ENCODE measurements around the gene ZNRF1. TPM values are rescaled to one million over a fixed set of nuclear protein-coding genes. Genes with fewer than 3 reads are reported as not detected.

Gene ZNRF1
- total RNA-seq, 2 donors from 2014 or later, result 44.9 to 46.1 TPM

DNA sequence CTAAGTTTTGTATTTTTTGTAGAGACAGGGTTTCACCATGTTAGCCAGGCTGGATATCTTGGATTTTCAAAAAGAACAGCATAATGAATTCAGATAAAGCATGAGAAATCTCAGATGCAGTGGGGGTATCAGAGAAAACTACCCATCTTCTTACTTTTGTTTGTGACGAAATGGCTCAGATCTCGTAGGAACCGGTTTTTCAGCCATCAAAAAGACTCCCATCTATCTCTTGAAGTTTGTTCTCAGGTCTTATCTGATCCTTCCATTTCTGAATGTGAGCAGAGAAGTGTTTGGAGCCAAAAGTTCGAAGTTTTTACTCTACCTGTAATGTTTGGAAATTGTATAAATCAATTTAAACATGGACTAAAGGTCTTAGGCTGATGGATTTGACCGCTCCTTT lies 60.6 kb downstream of the ZNRF1 start:
- Histone ChIP-seq H3K4me1 (ENCODE audit: control insufficient read depth, insufficient read depth, low read length) (no peaks in the 10 kb centered on the region), H3K27ac (ENCODE audit: low read depth, low read length) (no peak overlapping the region), H3K36me3 (ENCODE audit: control insufficient read depth, insufficient read depth, low read length) (no peaks in the 10 kb centered on the region), H3K27me3 (ENCODE audit: control insufficient read depth, insufficient read depth, low read length, poor library complexity, severe bottlenecking) (no peaks in the 10 kb centered on the region), H3K4me3 (ENCODE audit: low read length) (no peak overlapping the region), H3K9me3 (ENCODE audit: control insufficient read depth, low read length) (no peaks in the 10 kb centered on the region), H3K9ac (ENCODE audit: extremely low read depth, low read length, poor library complexity, severe bottlenecking) (no peak overlapping the region)
- Mint-ChIP-seq H3K27ac (no peak overlapping the region), H3K4me1 (peaks cover 20% of the 10 kb centered on the region), H3K27me3 (ENCODE audit: insufficient read depth) (no peaks in the 10 kb centered on the region), H3K4me3 (no peak overlapping the region), H3K36me3 (ENCODE audit: low read depth) (peaks cover 9% of the 10 kb centered on the region), H3K9me3 (no peaks in the 10 kb centered on the region)
- WGBS, 2 experiments (ENCODE audit: insufficient coverage in 1 of 2, insufficient read length in 1 of 2), result 93 to 100% methylated on average over 5 of the region's 5 CpGs
- TF ChIP-seq CTCF (conservative IDR thresholded peaks at IDR 0.05), result no peak
- DNase-seq, result no peak

DNA sequence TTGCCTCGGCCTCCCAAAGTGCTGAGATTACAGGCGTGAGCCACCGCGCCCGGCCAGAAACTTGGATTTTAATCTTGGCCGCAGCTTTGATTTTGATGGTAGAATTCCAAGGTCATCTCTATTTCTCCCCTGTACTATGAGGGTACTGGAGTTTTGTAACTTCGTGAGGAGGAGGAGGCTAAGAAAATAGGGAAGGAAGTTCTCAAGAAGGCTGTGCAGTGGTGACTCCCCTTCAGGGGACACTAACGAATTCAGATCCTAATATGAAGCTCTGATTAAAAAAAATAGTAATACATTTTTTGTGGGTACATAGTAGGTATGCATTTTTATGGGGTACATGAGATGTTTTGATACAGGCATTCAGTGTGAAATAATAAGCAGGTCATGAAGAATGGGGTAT lies 61.9 kb downstream of the ZNRF1 start:
- Mint-ChIP-seq H3K9me3 (no peaks in the 10 kb centered on the region), H3K36me3 (ENCODE audit: low read depth) (peaks cover 9% of the 10 kb centered on the region)
- WGBS, 2 experiments (ENCODE audit: insufficient coverage in 1 of 2, insufficient read length in 1 of 2), result 84 to 100% methylated on average over 5 to 8 of the region's 8 CpGs

GRCh38 chr16:75061669-75062068 lies 62.8 kb downstream of the ZNRF1 start:
- Histone ChIP-seq H3K9me3 (ENCODE audit: control insufficient read depth, low read length) (no peaks in the 10 kb centered on the region), H3K9ac (ENCODE audit: extremely low read depth, low read length, poor library complexity, severe bottlenecking) (no peak overlapping the region), H3K4me3 (ENCODE audit: low read length) (no peak overlapping the region), H3K36me3 (ENCODE audit: control insufficient read depth, insufficient read depth, low read length) (no peaks in the 10 kb centered on the region), H3K27ac (ENCODE audit: low read depth, low read length) (no peak overlapping the region), H3K4me1 (ENCODE audit: control insufficient read depth, insufficient read depth, low read length) (no peaks in the 10 kb centered on the region), H3K27me3 (ENCODE audit: control insufficient read depth, insufficient read depth, low read length, poor library complexity, severe bottlenecking) (no peaks in the 10 kb centered on the region)
- no peak for DNase-seq
- H3K9me3 Mint-ChIP-seq, result no peaks in the 10 kb centered on the region
- H3K27ac Mint-ChIP-seq, result peak overlapping the region; percentile 9
- no peaks in the 10 kb centered on the region for H3K27me3 Mint-ChIP-seq (ENCODE audit: insufficient read depth)
- H3K4me1 Mint-ChIP-seq, result peaks cover 24% of the 10 kb centered on the region
- H3K4me3 Mint-ChIP-seq, result no peak overlapping the region
- H3K36me3 Mint-ChIP-seq (ENCODE audit: low read depth), result peaks cover 6% of the 10 kb centered on the region
- WGBS, 2 experiments (ENCODE audit: insufficient coverage in 1 of 2, insufficient read length in 1 of 2), result 94 to 95% methylated on average over 3 of the region's 3 CpGs
- TF ChIP-seq CTCF (conservative IDR thresholded peaks at IDR 0.05), result no peak

More for the DNA sequence above, 61.9 kb downstream of the ZNRF1 start:
- H3K4me1 ChIP-seq (ENCODE audit: control insufficient read depth, insufficient read depth, low read length), result no peaks in the 10 kb centered on the region
- no peaks in the 10 kb centered on the region for H3K36me3 ChIP-seq (ENCODE audit: control insufficient read depth, insufficient read depth, low read length)
- no peak overlapping the region for H3K27ac ChIP-seq (ENCODE audit: low read depth, low read length)
- Mint-ChIP-seq H3K27ac (no peak overlapping the region), H3K4me1 (peaks cover 24% of the 10 kb centered on the region), H3K27me3 (ENCODE audit: insufficient read depth) (no peaks in the 10 kb centered on the region), H3K4me3 (no peak overlapping the region)
- TF ChIP-seq CTCF (conservative IDR thresholded peaks at IDR 0.05), result no peak
- no peak for DNase-seq
- no peak overlapping the region for H3K9ac ChIP-seq (ENCODE audit: extremely low read depth, low read length, poor library complexity, severe bottlenecking)
- no peaks in the 10 kb centered on the region for H3K27me3 ChIP-seq (ENCODE audit: control insufficient read depth, insufficient read depth, low read length, poor library complexity, severe bottlenecking)
- H3K9me3 ChIP-seq (ENCODE audit: control insufficient read depth, low read length), result no peaks in the 10 kb centered on the region
- no peak overlapping the region for H3K4me3 ChIP-seq (ENCODE audit: low read length)

Measured in endodermal cell (in vitro differentiated cells).